GM18507 (cell line): Measurements from ENCODE around the gene ARHGAP24.
"Not testable (repeated sequence)": the region's sequence is repeated elsewhere in the genome, so short reads cannot be mapped to it uniquely, and the experiment has no call there.

Experiments used
- DNase-seq: peaks from one replicate; pipeline ENCODE4 v3.0.0; 2011; ENCODE audit warnings: low read depth; ENCODE audit not compliant: insufficient read length; ENCODE audit errors: extremely low spot score
- FAIRE-seq: peaks from 2 replicates; lab custom pipeline; 2011; peaks lifted over from hg19 to GRCh38; lab: Jason Lieb, UNC

ARHGAP24 gene

DNA sequence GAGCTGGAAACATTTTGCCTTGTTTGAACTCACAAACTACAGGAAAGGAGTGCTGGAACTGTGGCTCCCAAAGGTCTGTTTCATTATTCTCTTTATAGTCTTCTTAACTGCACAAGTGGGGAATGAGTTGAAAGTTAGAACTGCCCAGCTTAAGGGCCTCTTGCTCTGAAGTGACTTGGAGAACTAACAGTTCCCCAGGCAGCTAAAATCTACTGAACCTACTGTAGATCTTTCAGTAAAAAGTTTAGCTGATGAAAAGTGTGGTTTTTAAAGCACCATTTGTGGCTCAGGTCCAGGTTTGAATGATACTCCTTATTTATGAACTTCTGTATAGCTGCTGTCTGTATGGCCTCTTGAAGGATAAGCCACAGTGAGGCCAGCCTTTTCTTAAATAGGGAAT is 531.1 kb downstream of the ARHGAP24 start:
- FAIRE-seq: no peak
- no peak for DNase-seq

- no peak for DNase-seq
- no peak for FAIRE-seq
Measured at GRCh38 chr4:86007042-86007441, 532.1 kb downstream of the ARHGAP24 start.

DNA sequence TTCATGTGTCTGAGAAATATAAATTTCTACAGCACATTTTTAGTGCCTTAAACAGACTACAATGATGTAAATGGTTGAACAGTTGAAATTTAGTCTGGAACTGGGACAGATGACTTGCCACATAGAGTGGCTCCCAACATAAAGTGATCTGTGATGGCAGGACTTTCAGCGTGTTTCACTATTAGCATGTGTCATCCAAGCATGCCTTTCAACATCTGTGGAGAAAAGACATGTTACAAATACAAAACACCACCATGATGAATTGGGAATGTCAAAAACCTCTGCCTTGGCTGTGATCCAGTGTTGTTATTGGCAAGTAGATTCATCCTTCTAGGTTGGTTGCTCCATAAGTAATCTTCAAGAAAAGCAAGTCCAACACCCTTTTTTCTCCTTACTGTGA is 536.2 kb downstream of the ARHGAP24 start:
- FAIRE-seq: no peak

DNA sequence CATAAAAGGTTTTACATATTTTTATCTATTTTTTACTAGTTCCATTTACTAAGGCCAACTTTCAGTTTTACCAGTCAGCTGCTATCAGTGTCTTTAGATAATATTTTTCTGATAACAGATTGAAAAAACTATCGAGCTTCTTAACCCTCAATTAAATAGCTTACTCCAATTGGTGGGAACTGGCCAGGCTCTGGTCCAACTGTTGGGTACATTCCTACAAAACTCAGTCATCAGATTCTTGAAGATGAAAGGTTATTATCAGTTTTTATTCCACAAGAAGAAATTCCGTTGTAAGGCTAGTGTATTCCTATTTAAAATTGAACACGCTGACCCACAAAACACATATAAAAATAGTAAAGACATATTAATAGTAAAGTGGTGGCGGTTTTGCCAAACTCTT is 538.7 kb downstream of the ARHGAP24 start:
- FAIRE-seq (no peak), DNase-seq (no peak)

More for the DNA sequence above, 536.2 kb downstream of the ARHGAP24 start:
- no peak for DNase-seq

- no peak for DNase-seq
Measured at GRCh38 chr4:86014599-86014998, 539.6 kb downstream of the ARHGAP24 start.

GRCh38 chr4:86015412-86016350 is 540.7 kb downstream of the ARHGAP24 start:
- FAIRE-seq (peak; percentile 18), DNase-seq (no peak)

More at GRCh38 chr4:86014599-86014998, 539.6 kb downstream of the ARHGAP24 start:
- peak; percentile 81 for FAIRE-seq

DNA sequence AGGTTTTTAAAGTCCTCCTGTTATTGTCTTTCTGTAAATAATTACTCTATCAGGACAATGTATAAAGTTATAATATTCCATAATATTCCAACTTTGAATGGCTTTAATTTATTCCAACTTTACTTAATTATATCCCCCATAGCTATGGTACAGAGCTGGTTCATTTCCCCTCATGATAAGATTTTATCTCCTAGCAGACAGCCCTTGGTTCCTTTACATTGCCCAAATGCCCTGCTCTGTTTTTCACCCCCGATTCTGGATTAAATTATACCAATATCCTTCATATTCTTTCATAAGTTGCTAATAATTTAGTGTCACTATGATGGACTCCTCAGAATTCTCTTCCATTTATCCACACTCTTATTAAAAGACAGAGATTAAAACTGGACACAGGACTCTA is 544.4 kb downstream of the ARHGAP24 start:
- DNase-seq (no peak), FAIRE-seq (no peak)

DNA sequence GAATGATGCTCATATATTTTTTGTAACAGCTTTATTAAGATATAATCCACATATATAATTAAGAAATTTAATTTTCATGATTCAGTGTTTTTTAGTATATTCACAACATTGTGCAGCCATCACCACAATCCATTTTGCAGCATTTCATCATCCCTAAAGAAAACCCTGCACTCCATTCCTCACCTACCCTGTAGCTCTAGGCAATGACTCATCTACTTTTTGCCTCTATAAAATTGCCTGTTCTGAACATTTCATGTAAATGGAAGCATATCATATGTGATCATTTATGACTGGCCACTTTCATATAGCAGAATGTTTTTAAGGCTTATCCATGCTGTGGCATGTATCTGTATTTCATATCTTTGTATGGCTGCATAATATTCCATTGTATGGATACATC is 545.0 kb downstream of the ARHGAP24 start:
- FAIRE-seq (no peak), DNase-seq (no peak)

DNA sequence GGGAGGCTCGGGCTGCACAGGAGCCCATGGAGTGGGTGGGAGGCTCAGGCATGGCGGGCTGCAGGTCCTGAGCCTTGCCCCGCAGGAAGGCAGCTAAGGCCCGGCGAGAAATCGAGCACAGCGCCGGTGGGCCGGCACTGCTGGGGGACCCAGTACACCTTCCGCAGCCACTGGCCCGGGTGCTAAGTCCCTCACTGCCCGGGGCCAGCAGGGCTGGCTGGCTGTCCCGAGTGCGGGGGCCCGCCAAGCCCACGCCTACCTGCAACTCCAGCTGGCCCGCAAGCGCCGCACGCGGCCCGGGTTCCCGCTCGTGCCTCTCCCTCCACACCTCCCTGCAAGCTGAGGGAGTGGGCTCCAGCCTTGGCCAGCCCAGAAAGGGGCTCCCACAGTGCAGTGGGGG is 546.7 kb downstream of the ARHGAP24 start:
- not testable (repeated sequence) for FAIRE-seq, DNase-seq

DNA sequence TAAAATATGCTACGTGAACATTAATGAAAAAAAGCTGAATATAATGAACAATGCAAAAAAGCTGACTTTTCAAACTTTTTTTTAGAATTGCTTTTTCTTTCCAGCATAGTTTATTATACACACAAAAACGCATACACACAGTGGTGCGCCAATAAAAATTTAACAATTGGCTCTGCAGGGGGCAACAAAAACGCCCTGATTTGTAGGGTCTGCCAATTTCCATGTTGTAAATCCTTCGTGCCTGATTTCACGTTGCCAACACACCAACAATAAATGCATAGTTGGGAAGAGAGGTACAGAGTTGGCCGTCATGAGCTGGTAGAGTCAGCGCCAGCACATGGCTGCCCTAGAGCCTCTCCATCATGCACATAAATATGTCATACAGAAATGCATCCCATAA is 551.8 kb downstream of the ARHGAP24 start:
- DNase-seq (no peak), FAIRE-seq (no peak)

DNA sequence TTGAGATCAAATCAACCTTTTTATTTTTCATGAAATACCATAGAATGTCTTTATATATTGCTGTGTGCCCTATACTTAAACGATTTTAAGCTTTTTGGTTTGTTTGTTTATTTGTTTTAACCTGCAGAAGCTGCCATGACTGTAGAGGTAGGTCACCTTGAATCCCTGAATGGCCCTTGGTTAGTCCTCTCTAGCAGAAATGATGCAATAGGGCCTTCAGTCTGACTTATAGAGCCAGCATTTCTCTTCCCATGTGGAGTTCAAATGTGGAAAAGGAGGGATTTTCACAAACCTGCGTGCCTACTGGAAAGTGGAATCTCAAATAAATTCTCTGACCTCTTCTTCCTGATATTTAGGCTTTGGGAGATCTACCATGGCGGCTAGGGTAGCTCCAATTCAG is 557.0 kb downstream of the ARHGAP24 start:
- DNase-seq (no peak), FAIRE-seq (no peak)

DNA sequence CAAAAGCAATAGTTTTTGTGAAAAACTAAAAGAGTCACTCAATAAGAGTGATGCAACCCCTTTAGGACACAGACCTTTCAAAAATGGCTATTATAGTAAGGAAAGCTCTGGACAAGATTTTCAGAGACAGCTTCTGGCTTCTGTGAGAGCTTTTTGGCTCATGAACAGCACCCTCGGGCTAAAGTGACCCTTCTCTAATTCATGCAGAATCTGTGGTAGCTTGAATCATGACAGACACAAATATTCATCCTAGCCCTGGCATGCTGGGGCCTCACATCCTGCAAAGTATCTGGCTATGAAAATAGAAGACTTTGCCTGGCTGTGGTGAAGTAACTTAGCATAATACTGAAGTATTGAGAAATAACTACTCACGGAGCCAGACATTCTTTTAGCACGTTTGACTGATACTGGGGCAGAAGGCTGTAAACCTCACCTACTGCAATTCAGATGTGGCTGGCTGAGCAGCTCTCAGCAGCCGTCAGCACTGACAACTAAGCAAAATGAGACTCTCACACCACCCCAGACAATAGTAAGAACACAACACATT is 557.6 kb downstream of the ARHGAP24 start:
- DNase-seq (no peak), FAIRE-seq (no peak)

DNA sequence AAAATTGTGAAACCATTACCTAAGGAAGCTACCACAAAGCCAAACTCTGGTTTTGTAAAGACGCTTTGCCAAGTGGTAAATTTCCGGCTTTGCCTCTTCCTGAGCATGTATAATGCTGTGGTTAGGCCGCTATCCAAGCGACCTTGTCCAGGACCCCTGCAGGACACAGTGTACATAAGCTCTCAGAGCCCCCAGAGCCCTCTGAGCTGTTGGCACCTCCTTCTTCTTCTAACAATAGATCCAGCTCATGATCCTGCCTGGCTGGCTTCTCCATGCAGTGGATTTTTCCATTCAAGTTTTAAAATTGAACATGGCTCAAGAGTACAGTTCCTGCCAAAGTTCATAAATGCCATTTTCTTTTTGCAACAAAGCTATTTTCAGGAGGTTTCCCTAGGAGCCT is 558.2 kb downstream of the ARHGAP24 start:
- no peak for FAIRE-seq
- no peak for DNase-seq

DNA sequence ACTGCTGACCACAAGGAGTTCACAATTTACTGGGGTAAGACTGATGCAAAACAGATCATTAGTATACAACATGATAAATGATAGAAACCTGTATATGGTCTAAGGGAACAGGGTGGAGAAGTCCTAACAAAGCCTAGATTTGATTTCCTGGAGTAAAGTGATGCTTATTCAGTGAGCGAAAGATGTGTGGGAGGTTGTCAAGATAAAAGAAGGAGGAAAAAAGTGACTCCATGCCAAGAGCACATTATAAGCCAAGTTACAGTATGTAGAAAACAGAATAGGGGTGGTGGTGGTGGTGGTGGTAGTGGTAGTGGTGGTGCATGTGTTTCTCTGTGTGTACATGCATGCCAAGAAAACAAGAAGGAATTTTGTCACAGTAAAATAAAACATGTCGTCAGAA is 559.7 kb downstream of the ARHGAP24 start:
- DNase-seq (no peak), FAIRE-seq (no peak)

DNA sequence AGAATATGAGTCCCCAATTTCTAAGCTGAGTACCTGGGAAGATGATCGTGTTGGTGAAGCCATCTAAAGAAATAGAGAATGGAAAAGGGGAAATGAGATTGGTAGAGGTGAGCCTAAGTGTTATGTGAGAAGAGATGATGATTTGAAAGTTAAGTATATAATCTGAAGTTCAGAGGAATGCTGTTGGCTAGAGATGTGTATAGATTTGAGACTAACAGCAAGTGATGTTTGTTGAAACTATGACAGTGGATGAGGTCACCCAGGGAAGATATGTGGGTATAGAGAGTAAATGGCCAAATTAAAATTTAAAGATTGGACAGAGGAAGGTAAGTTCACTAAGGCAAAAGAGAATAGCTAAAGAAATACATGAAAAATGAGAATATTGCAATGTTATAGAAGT is 560.7 kb downstream of the ARHGAP24 start:
- FAIRE-seq (no peak), DNase-seq (no peak)

- DNase-seq (no peak), FAIRE-seq (no peak)
Measured at GRCh38 chr4:86036736-86037135, 561.8 kb downstream of the ARHGAP24 start.

DNA sequence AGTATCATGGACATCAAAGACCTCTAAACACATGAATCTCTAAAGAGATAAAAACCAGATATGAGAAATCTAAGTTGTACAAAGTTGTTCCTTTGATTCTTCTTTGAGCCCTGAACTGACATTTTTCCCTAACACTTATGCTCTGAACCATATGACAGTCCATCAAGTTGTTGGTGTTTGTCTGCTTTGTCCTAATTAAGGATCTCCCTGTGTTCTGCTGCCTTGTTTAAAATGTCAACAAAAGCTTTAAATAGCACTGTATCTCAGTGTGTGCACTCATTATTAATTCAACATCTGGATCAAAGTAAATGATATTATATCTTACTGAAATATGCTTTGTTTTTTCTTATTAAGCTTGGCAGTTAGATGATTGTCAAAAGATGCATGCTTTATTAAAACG is 563.1 kb downstream of the ARHGAP24 start:
- no peak for DNase-seq
- no peak for FAIRE-seq

DNA sequence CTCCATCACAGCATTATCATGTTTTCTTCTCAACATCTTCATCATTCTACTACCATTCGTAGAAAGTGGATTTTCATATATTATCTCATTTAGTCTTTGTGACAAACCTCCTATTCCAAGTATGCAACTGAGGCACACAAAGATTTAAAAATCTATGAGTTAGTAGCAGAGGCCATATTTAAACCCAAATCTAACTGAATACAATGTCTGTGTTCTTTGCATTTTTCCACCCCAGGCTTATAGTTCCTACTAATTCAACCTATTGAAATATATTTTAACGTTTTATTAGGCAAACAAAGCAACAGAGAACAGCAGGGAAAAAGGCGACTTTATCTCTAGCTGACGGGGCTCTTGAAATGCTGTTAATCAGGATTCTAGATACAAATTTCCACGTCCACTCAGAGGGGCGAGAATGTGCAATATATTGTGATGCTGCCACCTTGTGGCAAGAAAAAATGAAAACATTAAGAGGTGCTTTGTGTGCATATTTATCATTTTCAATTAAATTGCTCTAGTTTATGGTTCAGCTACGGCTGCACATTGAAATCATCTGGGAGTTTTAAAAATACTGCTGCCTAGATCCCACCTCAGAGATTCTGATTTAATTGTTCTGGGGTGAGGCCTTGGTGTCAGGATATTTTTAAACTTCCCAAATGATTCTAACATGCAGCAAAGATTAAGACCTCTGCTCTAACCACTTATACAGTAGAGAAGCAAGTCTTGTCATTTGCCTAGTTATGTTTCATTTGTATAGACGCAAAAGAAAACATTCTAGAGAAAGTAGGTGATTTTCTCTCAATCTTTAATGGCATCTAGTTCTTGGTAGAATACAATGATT is 569.0 kb downstream of the ARHGAP24 start:
- FAIRE-seq (peak; percentile 81), DNase-seq (no peak)

DNA sequence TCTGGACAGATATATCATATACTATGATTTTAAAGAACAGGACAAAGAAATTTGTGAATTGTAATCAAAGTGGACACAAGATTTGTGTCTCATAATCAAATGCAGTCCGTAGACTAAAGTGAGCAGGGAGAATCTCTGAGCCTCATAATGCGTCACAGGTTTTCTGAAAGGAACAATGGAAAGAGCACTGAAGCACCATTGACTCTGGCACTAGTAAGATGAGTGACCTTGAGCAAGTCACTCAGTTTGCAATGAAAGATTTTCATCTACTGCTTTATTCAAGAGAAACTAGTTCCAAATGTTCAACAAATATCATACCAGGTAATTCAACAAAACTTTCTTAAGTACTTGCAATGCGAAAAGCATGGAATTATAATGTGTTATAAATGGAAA is 569.6 kb downstream of the ARHGAP24 start:
- FAIRE-seq (no peak), DNase-seq (no peak)

DNA sequence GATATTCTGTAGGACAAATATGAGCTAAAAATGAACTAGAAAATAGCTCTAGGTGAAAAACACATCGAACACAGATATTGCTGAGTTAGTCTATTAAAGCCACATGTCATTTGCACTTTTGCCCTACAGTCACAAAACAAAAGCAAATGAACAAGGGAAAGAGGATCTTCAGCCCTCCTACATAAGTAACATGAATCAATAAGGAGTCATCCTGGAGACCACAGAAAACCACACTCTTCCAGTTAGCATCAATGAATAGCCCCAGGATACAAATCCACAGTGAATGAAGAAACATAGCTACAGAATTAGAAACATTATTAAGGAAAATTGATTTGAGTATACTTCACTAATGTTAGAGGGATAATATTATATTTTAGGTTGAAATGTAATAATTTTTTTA is 573.5 kb downstream of the ARHGAP24 start:
- no peak for FAIRE-seq
- DNase-seq: no peak
